ENCODE results near the gene PLA2G4B.
"Not testable (repeated sequence)": the region's sequence is repeated elsewhere in the genome, so short reads cannot be mapped to it uniquely, and the experiment has no call there.

The PLA2G4B gene

DNA sequence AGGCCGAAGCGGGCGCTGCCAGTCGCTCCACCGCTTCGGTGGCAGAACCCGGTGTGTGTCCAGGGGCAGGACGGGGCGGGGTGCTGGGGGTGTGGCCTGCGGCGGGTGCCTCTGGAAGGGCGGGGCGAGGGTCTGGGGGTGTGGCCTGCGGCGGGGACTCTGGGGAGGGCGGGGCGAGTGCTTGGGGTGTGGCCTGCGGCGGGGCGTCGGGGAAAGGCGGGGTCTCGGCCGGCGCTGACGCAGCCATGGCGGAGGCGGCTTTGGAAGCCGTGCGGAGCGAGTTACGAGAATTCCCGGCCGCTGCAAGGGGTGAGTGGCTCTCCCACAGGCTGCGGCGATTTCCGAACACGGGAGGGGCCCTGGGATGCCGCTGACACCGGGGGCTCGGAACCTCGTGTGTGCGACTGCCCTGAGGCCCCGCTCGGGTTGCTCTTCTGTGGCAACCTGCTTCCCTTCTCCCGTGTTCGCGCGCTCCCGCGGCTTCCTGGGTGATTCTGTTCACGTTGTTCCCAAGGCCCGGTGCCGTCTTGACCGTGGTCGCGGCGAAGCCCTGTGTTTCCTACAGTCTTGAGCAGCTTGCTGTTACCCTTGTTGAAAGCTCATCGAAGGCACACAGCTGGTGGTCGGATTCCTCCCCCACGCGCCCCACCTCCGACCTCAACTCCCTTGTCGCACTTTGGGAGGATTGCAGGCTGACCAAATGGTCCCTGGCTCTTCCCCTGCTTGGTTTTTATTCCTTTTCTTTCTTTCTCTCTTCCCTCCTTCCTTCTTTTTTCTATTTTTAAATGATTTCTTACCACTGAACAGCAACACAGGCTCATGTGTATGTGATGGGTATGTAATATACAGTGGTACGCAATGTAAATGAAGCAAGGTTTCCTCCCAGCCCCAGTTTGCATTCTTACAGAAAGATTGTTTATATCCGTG, 10.5 kb upstream of the PLA2G4B start, which contains the start of gene JMJD7:
Gene JMJD7, plus strand, starts transcription at position 213 of the 927 bp plus-strand sequence. Its CDS starts 33 bp downstream, at position 246.
- peak; percentile 47 for DNase-seq (ENCODE audit: low read depth)

DNA sequence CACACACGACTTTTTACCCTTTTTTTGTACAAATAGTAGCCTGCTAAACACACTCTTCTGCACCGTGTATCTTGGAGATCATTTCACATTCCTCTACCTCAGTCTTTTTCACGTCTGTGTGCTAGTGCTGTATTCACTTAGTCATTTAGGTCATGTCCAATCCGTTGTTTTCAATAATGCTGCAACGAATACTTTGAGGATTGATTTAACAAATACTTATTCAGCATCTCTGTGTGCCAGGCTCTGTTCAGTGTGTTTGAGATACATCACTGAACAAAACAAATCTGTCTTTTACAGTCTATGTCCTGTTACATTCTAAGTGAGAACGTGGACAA, 9.9 kb upstream of the PLA2G4B start:
- no peak for DNase-seq (ENCODE audit: low read depth)

DNA sequence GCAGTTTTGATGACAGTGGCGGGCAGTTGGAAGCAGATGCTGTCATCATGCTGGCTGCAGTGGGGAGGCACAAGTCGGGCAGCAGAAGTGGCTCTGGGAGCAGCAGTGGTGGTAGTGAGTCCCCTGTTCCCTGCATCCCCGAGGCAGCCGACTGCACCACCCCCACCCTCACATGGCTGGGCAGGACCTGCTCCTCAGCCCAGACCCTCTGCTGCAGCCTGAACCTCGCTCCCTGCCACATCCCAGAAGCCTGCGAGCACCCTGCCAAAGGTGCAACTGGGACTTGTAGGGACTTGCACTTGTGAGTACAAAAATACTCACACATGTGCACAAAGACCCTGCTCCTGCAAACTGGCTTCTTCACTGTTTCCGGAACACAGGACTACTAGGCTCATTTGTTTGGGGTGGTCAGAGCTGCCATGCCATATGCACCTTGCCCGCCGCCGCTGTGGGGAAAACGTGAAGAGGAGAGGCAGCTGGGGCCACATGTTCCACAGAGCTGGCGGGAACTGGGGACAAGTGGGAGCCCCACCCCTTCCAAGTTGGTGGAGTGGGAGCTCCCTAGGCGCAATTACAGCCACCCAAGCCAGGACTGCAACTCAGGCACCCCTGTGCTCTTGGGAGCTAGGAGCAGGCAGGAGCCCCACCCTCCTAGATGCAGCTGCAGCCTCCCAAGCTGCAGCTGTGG, 8.5 kb upstream of the PLA2G4B start:
- DNase-seq (ENCODE audit: low read depth), result no peak

DNA sequence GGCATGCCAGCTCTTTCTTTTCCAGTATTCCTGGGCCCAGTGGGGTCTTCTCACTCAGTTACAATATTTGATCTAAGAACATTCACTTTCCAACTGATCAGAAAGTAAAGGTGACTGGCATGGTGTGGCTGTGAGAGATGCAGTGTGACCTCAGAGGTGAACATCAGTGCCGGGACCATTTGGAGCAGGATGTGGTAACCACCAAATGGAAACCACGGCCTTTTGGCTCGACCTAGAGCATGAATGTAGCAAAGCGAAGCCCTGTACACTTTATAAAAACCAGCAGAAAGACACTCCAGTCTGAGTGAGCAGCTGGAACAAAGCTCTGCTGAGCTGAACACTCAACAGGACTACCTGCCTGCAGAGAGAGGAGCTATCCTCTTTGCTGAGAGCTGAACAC, 7.4 kb upstream of the PLA2G4B start:
- not testable (repeated sequence) for DNase-seq (ENCODE audit: low read depth)

DNA sequence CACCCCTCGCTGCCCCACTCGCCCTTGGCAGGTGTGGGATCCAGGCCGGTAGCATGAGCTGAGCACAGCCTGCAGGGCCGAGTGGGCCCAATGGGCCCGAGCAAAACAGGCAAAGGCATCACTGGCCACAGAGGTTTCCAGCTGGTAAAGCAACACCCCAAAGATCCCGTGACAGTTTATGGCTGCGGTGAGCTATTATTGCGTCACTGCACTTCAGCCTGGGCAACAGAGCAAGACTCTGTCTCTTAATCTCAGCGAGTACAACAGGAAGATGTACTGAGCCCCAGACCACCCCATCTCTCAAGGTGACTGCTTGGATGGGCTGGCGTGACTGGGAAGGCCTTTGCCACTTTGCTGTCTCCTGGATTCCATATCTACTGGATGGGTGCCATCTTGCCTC, 6.4 kb upstream of the PLA2G4B start:
- DNase-seq (ENCODE audit: low read depth), result no peak

DNA sequence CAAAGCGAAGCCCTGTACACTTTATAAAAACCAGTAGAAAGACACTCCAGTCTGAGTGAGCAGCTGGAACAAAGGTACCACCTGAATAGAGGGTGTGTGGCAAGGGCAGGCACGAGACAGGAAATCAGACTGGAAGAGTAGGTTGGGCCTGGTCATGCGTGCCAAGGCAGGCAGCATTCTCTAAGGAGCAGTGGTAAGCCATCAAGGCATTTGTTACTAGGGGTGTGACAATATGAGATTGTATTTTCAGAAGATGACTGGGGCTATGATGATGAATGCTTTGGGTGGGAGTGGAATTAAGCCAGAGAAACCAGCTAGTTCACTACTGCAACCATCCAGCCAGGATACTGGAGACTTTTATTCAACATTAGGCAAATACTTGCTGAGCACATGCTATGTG, 5.8 kb upstream of the PLA2G4B start:
- no peak for DNase-seq (ENCODE audit: low read depth)

DNA sequence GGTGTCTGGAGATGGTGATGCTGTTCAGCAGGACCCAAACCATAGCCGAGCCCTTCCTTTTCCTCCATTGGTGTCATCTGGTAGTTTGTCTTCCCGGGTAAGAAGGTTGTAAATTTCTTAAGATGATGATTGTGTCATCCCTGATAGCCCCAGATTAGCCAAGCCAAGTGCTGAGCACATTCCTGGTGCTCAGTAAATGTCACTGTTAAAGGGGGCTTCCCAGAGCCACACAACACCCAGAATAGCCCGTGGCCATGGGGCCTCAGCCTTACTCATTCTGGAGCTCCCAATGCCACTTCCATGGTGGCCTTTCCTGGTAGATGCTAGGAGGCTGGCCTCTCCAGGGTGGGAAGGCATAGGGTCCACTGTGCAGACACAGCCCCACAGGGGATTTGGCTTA, 4.6 kb upstream of the PLA2G4B start:
- DNase-seq (ENCODE audit: low read depth), result no peak

DNA sequence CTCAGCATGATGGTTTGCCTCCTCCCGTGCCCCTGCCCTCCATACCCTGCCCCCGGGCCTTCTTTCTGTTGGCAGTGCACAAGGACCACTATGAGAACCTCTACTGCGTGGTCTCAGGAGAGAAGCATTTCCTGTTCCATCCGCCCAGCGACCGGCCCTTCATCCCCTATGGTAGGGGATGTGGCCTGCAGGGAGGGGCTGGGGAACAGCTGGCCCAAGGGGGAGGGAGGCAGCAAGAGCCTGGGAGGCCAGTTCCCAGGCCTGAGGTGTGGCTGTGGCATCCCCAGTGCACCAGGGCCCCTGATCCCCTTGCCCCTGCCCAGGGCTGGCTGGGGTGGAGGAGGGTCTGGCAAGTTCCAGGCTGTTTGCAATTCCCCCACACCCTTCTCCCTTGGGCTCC, 2.6 kb upstream of the PLA2G4B start:
- DNase-seq (ENCODE audit: low read depth), result no peak

DNA sequence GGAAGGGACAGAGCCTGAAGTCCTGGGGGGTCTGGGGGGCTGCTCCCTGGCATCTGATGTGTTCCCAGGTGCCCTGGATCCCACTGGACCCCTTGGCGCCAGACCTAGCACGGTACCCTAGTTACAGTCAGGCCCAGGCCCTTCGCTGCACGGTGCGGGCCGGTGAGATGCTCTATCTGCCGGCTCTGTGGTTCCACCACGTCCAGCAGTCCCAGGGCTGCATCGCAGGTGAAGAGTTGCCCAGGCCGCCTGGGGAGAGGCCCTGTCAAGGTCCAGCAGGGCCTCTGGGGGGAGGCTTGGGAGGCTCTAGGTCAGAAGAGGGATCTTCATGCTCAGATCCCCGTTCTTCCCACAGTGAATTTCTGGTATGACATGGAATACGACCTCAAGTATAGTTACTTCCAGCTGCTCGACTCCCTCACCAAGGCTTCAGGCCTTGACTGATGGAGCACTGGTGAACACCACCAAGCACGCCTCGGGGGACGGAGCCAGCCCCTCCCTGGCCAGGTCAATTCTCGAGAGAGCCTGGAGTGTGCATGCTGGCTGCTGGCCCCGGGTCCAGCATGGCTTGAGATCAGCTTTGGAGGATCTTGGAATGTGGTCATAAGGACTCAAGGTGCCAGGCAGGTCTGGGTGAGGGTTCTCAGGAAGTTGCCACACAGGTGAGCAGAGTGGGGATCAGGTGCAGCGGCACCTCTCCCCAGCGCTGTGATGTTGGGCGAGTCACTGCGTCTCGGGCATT, 1.8 kb upstream of the PLA2G4B start:
- no peak for DNase-seq (ENCODE audit: low read depth)

DNA sequence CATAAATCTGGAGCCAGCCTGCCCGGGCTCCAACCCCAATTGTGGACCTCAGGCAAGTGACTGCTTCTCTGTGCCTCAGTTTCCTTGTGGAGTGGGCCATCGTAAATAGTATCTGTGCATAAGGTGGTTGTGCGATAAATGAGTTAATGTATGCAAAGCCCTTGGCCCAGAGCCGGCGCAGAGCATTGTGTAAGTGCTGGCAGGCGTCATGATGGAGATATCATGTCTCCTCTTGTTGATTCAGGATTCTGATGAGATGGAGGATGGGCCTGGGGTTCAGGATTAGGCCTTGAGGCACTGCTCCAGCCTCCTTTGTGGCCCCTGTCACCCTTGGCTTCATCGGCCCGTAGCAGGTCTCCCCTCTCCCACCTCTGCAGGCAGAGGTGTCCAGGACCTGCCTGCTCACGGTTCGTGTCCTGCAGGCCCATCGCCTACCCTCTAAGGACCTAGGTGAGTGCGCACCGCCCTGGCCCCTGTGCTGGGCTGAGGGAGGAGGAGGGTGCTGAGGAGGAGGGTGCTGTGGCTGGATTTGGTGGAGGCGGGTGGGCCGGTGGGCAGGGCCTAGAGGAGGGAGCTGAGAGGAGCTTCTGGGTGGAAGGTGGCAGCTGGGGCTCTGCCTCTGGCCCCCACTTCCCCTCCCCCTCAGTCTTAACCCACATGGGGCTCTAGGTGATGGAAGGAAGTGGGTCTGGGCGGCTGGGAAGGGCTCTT, 1.3 kb downstream of the PLA2G4B start:
- DNase-seq (ENCODE audit: low read depth), result no peak

DNA sequence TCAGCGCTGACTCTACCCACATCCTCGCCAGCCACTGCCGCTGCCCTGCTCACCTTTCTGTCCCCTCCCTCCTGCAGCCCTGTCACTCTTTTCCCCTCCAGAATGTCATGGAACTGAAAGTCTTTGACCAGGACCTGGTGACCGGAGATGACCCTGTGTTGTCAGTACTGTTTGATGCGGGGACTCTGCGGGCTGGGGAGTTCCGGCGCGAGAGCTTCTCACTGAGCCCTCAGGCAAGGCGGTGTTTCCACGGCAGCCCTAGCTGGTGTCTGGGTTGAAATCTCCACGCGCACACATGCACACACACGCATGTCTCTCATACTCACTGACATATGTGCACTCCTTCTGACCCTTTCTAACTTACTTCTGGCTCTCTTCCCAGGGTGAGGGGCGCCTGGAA, 2.0 kb downstream of the PLA2G4B start:
- no peak for DNase-seq (ENCODE audit: low read depth)

DNA sequence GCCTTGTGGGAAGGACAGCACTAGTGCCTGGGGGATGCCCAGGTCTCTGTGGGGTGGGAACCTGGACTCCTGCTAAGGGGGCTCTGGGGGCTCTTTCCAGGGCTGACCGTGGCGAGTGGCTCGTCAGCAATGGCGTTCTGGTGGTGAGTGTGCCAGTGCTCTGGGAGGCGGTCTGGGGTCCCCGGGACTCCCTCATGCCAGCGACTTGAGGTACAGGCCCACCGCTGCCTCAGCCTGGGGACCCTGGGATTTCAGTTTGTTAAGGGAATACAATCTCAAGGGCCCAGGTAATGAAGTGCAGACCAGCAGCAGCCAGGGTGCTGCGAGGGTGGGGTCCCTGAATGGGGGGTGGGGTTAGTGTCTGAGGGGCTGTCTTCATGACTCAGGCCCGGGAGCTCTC, 2.5 kb downstream of the PLA2G4B start:
- DNase-seq (ENCODE audit: low read depth), result no peak

DNA sequence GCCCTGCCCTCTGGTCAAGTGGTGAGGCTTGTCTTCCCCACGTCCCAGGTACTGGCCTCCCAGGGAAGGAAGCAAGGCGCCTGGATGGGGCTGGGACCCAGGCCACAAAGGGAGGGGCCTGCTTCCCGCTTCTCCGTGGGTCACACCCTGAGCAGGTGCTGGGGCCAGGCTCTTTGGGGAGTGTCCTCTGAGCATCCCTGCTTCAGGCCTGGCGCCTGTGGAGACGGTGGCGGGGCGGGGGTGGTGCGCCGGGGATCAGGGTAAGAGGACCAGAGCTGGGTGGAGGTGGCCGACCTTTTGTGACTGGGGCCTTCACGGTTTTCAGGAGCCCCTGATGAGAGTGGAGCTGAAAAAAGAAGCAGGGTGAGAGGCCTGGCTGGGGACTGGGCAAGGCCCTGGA, 3.6 kb downstream of the PLA2G4B start:
- DNase-seq (ENCODE audit: low read depth), result no peak

DNA sequence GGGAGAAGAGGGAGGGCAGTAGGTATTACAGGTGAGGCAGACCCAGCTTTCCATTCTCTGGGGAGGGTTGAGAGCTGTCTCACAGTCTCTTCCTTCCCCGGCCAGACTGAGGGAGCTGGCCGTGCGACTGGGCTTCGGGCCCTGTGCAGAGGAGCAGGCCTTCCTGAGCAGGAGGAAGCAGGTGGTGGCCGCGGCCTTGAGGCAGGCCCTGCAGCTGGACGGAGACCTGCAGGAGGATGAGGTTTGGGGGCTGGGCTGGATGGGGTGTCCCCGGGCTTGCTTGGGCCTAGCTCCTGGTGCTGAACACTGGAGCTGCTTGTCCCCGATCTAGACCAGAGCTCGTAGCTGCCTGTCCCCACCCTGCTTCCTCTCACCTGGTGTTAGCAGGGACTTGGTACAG, 4.9 kb downstream of the PLA2G4B start:
- DNase-seq (ENCODE audit: low read depth), result no peak

DNA sequence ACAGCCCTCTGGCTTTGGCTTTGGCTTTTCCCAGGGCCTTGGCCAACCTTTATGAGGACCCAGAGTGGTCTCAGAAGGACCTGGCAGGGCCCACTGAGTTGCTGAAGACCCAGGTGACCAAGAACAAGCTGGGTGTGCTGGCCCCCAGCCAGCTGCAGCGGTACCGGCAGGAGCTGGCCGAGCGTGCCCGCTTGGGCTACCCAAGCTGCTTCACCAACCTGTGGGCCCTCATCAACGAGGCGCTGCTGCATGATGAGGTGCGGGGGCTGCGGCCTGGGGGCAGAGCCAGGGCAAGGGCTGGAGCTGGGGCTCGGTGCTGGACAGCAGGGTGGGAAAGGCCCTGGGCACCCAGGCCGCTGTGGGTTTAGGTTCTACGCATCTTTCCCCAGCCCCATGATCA, 6.2 kb downstream of the PLA2G4B start:
- no peak for DNase-seq (ENCODE audit: low read depth)

DNA sequence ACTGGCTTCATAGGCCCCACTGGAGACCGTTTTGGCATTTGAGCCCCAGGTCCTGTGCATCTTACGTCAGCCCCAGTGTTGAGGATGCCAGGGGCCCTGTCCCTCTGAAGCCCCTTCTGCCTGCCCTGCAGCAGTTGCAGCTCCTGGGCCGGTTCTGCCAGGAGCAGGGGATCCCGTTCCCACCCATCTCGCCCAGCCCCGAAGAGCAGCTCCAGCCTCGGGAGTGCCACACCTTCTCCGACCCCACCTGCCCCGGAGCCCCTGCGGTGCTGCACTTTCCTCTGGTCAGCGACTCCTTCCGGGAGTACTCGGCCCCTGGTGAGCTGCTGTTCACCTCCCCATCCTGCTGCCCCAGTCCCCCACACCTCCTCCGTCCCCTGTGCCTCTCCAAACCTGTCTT, 8.6 kb downstream of the PLA2G4B start:
- no peak for DNase-seq (ENCODE audit: low read depth)

DNA sequence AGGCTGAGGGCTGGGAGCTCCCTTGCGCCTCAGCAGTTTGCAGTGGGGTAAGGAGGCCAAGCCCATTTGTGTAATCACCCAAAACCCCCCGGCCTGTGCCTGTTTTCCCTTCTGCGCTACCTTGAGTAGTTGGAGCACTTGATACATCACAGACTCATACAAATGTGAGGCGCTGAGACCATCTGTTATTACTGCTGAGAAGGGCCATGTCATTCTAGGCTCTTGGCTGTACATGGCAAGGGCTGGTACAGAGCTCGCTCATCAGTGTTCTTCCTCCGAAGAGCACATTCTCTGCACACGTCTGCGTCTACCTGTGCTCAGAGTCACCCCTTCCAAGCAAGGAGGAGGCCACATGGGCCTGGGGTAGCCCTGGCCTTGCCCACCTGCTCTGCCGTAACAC, 9.3 kb downstream of the PLA2G4B start:
- no peak for DNase-seq (ENCODE audit: low read depth)

DNA sequence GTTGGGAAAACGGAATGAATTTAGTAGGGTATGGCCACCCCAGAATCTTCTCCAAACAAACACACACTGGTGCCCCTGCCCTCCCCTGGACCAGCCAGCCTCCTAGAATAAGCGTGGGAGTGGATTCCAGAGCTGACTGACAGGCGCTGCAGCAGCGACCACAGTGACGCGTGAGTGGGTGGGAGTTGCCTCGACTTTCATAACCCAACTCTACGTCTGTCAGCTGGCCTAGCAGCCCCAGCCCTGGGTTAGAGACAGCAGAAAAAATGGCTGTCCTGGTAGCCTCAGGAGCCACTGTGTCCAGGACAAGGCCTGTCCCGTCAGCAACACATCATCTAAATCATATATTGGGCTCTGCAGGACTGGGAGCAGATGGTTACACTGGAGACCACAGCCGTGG, 10.0 kb downstream of the PLA2G4B start:
- DNase-seq (ENCODE audit: low read depth), result no peak

DNA sequence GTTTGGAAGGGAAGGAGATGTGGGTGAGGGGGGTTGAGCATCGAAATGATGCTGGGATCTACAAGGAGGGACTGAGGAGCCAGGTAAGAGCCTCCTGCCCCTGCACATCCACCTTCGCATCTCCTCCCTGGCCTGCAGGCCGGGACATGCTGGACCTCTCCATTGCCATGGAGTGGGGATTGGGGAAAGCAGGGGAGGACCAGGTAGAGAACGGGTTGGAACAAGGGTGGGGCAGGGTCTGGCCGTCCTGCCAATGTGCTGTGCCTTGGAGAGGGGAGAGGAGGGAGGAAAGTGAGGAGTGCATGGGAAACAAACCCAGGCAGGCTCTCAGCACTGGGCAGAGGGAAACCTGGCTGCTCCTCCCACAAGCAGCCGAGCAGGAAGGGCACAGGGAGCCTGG, 10.6 kb downstream of the PLA2G4B start:
- DNase-seq (ENCODE audit: low read depth), result no peak

DNA sequence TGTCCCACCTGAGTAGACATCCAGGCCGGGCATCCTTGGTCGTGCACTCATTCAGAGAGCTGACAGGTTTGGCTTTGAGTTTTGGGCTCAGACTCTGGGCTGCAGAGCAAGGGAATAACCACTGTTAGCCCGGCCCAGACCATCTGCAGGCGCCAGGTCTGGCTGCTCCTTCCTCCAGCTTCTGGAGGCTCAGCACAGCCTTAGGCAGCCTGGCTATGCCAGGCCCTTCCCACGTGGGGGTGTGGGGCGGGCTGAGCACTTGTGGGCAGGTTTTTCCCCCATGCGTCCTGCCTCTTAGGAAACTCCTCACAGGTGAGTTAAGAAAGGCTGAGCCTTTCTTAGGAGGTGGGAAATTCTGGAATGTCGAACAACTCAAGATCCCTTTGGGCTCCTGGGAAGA, 11.2 kb downstream of the PLA2G4B start:
- no peak for DNase-seq (ENCODE audit: low read depth)

DNA sequence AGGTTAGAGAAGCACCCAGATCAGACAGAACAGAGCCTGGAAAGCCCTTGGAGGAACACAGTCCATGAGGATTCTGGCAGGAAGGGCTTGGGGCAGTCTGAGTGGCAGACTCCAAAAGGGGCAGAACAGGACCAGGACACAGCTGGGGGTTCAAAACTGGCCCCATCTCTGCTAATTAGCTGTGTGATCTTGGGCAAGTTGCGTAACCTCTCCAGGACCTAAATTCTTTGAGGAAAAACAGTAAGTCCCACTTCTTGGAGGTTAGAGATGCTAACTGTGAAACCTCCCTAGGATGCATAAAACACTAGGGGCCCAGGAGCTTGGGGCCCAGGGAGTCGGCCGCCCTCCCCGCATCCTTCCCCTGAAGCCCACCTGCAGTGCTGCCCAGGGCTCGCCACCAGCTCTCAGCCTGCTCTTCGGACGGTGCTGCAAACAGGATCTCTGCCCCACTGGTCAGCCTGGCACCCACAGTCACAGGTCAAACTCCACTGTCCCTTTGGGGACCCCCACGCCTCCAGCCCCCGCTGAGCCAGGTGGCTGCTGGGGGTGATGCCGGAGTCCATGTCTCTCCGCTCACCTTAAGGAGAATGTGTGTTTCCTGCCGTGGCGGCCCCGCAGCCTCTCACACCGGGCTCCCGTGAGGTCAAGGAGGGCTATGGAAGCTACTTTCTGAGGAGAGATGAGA, 12.0 kb downstream of the PLA2G4B start:
- DNase-seq (ENCODE audit: low read depth), result no peak

DNA sequence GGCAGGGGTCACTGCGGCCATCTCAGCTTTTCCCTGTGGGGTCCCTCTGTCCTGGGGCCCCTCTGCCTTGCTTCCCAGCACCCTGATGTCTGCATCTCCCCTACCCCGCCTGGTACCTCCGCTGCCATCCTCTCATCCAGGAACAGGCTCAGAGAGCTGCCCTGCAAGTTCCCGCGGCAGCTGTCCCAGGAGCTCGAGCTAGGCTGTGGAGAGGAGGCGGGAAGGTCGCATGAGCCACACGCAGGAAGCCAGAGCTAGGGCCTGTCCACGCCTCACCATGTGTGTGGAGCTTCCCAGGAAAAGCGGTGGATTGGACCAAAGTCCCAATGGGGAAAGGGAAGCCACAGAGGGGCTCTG, 12.5 kb downstream of the PLA2G4B start:
- no peak for DNase-seq (ENCODE audit: low read depth)

Measured in HS-5 (cell line).